ENCODE results near the gene GSTM4.

The GSTM4 gene

GRCh38 chr1:109625176-109625575, 30.7 kb upstream of the GSTM4 start:
- DNase-seq (ENCODE audit: low spot score) = no peak

- no peak for DNase-seq (ENCODE audit: low spot score)
Observed at GRCh38 chr1:109625601-109626560, 30.0 kb upstream of the GSTM4 start.

- DNase-seq (ENCODE audit: low spot score) = no peak
Observed at GRCh38 chr1:109626682-109627408, 29.1 kb upstream of the GSTM4 start.

- no peak for DNase-seq (ENCODE audit: low spot score)
Observed at GRCh38 chr1:109627692-109628399, 28.1 kb upstream of the GSTM4 start.

GRCh38 chr1:109628540-109629321, 27.2 kb upstream of the GSTM4 start:
- no peak for DNase-seq (ENCODE audit: low spot score)

GRCh38 chr1:109629372-109630030, 26.4 kb upstream of the GSTM4 start:
- no peak for DNase-seq (ENCODE audit: low spot score)

GRCh38 chr1:109630081-109630897, 25.6 kb upstream of the GSTM4 start:
- DNase-seq (ENCODE audit: low spot score) = no peak

- no peak for DNase-seq (ENCODE audit: low spot score)
Observed at GRCh38 chr1:109630898-109631512, 24.9 kb upstream of the GSTM4 start.

GRCh38 chr1:109631513-109632505, 24.1 kb upstream of the GSTM4 start:
- no peak for DNase-seq (ENCODE audit: low spot score)

- no peak for DNase-seq (ENCODE audit: low spot score)
Observed at GRCh38 chr1:109632671-109633346, 23.1 kb upstream of the GSTM4 start.

- DNase-seq (ENCODE audit: low spot score) = no peak
Observed at GRCh38 chr1:109634292-109634691, 21.6 kb upstream of the GSTM4 start.

GRCh38 chr1:109634771-109635750, 20.8 kb upstream of the GSTM4 start:
- DNase-seq (ENCODE audit: low spot score) = no peak

- DNase-seq (ENCODE audit: low spot score) = no peak
Observed at GRCh38 chr1:109635862-109636200, 20.1 kb upstream of the GSTM4 start.

GRCh38 chr1:109636201-109636952, 19.5 kb upstream of the GSTM4 start:
- no peak for DNase-seq (ENCODE audit: low spot score)

GRCh38 chr1:109637446-109637845, 18.5 kb upstream of the GSTM4 start:
- no peak for DNase-seq (ENCODE audit: low spot score)
